Panc1 (cell line): ENCODE results near the gene MASP2.

Experiments
- CTCF ChIP-seq: fragments of 450-650 bp; IDR thresholded peaks from 2 replicates; pipeline ENCODE4 v1.5.1; 2017; ENCODE audit warnings: mild to moderate bottlenecking
- POLR2AphosphoS5 ChIP-seq: IDR thresholded peaks from 2 replicates; pipeline ENCODE4 v1.6.1; 2012; ENCODE audit warnings: mild to moderate bottlenecking, low read depth, low read length, moderate library complexity
- REST ChIP-seq, 2 experiments: IDR thresholded peaks; 2 replicates each; pipeline ENCODE4 v1.6.1; 2011 to 2012; ENCODE audit warnings: low read depth in 2 of 2, control low read depth in 1 of 2, low read length in 1 of 2, mild to moderate bottlenecking in 1 of 2, moderate library complexity in 1 of 2; ENCODE audit not compliant: insufficient read depth in 1 of 2
- SIN3A ChIP-seq: IDR thresholded peaks from 2 replicates; pipeline ENCODE4 v1.6.1; 2012; ENCODE audit warnings: low read depth, mild to moderate bottlenecking, low read length, moderate library complexity, borderline replicate concordance; ENCODE audit not compliant: insufficient read depth

GRCh38 chr1:11027316-11027715 lies 19.7 kb downstream of the MASP2 start:
- no peak for TF ChIP-seq CTCF
- TF ChIP-seq POLR2AphosphoS5: no peak
- TF ChIP-seq REST (IDR thresholded peaks at IDR 0.05; ENCODE audit: insufficient read depth in 1 of 2, low read depth in 2 of 2, low read length in 1 of 2): no peak
- TF ChIP-seq SIN3A: no peak
